Measurements from ENCODE around the gene CCDC152. TPM values are rescaled to one million over a fixed set of nuclear protein-coding genes. Genes with fewer than 3 reads are reported as not detected.

The CCDC152 gene
- total and polyA plus RNA-seq, 2 of the 13 experiments (the other 11 are each of a cell fraction or from before 2014, with no cell fraction given): 0.20 to 0.36 TPM

DNA sequence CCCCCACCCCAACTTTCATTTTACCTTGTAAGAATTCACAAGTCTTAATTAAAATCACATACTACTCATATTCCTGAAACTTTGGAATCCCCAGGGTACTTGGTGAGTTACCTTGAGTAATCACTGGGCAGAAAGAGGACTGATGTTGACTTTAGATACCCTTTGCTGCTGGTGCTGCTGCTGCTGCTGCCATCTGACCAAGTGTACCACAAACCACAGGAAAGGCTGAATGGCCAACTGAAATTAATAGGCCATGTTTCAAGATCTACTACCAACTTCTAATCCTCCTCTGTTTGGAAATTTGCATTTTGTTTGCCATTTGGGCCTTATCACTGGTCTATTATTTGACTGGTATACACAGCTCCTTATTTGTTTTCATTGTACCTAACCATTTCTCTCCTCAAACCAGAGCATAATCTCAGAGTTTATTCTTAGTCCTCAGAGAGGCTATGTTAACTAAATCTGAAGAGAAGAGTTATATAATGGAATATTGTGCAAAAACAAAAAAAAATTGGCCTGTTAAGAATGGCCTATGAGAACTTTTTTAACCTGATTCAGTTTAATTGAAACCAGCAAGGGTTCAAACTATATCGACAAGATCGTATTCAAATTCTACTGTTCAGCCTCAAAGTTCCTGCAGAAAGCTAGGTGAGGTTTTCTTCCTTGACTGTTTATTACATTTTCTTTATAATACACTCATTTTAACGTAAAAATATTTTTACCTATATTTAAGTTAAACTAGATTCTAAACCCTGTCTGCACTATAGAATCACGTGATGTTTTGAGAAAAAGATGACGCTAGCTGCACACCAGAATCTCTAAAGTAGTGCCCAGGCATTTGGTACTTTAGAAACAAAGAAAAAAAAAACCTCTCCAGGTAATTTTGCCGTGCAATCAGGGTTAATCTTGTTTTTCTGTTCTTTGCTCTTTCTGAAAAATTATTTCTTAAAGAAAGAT, 41.9 kb downstream of the CCDC152 start (continued):
- TF ChIP-seq NR2F2 (IDR thresholded peaks at IDR 0.05; ENCODE audit: borderline replicate concordance, low read depth) (0 out of 2 replicates have a peak, but pooled peaks have one; percentile 10), PAF1 (CRISPR knock-in tag; IDR thresholded peaks at IDR 0.05) (peak; percentile 89; the same call in 1 of the 2 replicates), AKAP8 (CRISPR knock-in tag; IDR thresholded peaks at IDR 0.05) (no peak), MED1 (CRISPR knock-in tag; IDR thresholded peaks at IDR 0.05) (peak; percentile 4; the same call in 1 of the 2 replicates), AGO2 (optimal IDR thresholded peaks at IDR 0.05; ENCODE audit: low read depth, low read length) (peak; percentile 76), ZNF20 (CRISPR knock-in tag; IDR thresholded peaks at IDR 0.05) (0 out of 2 replicates have a peak, but pooled peaks have one; percentile 46), NKX3-1 (CRISPR knock-in tag; IDR thresholded peaks at IDR 0.05) (peak; percentile 40; the same call in 1 of the 2 replicates), NFIC (IDR thresholded peaks at IDR 0.05; ENCODE audit: low read length) (peak; percentile 61; the same call in 1 of the 2 replicates), POLR2G (IDR thresholded peaks at IDR 0.05; ENCODE audit: low read depth, low read length) (peak; percentile 78), TBL1XR1 (IDR thresholded peaks at IDR 0.05; ENCODE audit: borderline replicate concordance, low read length, partially characterized antibody) (peak; percentile 41), ZSCAN25 (CRISPR knock-in tag; IDR thresholded peaks at IDR 0.05) (no peak), FOXA1 (IDR thresholded peaks at IDR 0.05) (no peak), FOXA1 (CRISPR knock-in tag; IDR thresholded peaks at IDR 0.05) (peak; percentile 33; the same call in 1 of the 2 replicates), LCORL (IDR thresholded peaks at IDR 0.05) (no peak), LCORL (CRISPR knock-in tag; IDR thresholded peaks at IDR 0.05) (no peak), AGO1 (IDR thresholded peaks at IDR 0.05; ENCODE audit: low read depth, low read length, poor library complexity, severe bottlenecking) (peak; percentile 50), POLR2A (IDR thresholded peaks at IDR 0.05; ENCODE audit: insufficient read depth in 1 of 2, low read depth in 2 of 2, low read length in 2 of 2) (peak; percentile 31 to 44; a peak in 2 of 4 replicates), CREB1 (IDR thresholded peaks at IDR 0.05) (no peak), CREB1 (CRISPR knock-in tag; IDR thresholded peaks at IDR 0.05) (peak; percentile 16), KLF11 (CRISPR knock-in tag; IDR thresholded peaks at IDR 0.05) (0 out of 2 replicates have a peak, but pooled peaks have one; percentile 31), MZF1 (CRISPR knock-in tag; IDR thresholded peaks at IDR 0.05; ENCODE audit: borderline replicate concordance) (no peak), POLR2AphosphoS2 (IDR thresholded peaks at IDR 0.05; ENCODE audit: low read depth, low read length) (peak; percentile 19; the same call in 1 of the 2 replicates)
- TF ChIP-seq, protein P1, sequence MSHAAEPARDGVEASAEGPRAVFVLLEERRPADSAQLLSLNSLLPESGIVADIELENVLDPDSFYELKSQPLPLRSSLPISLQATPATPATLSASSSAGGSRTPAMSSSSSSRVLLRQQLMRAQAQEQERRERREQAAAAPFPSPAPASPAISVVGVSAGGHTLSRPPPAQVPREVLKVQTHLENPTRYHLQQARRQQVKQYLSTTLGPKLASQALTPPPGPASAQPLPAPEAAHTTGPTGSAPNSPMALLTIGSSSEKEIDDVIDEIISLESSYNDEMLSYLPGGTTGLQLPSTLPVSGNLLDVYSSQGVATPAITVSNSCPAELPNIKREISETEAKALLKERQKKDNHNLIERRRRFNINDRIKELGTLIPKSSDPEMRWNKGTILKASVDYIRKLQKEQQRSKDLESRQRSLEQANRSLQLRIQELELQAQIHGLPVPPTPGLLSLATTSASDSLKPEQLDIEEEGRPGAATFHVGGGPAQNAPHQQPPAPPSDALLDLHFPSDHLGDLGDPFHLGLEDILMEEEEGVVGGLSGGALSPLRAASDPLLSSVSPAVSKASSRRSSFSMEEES (CRISPR knock-in tag; IDR thresholded peaks at IDR 0.05): 0 out of 2 replicates have a peak, but pooled peaks have one; percentile 3
- TF ChIP-seq, protein P2, sequence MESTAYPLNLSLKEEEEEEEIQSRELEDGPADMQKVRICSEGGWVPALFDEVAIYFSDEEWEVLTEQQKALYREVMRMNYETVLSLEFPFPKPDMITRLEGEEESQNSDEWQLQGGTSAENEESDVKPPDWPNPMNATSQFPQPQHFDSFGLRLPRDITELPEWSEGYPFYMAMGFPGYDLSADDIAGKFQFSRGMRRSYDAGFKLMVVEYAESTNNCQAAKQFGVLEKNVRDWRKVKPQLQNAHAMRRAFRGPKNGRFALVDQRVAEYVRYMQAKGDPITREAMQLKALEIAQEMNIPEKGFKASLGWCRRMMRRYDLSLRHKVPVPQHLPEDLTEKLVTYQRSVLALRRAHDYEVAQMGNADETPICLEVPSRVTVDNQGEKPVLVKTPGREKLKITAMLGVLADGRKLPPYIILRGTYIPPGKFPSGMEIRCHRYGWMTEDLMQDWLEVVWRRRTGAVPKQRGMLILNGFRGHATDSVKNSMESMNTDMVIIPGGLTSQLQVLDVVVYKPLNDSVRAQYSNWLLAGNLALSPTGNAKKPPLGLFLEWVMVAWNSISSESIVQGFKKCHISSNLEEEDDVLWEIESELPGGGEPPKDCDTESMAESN (CRISPR knock-in tag; conservative IDR thresholded peaks at IDR 0.05): 0 out of 2 replicates have a peak, but pooled peaks have one; percentile 29
- TF ChIP-seq, protein P3, sequence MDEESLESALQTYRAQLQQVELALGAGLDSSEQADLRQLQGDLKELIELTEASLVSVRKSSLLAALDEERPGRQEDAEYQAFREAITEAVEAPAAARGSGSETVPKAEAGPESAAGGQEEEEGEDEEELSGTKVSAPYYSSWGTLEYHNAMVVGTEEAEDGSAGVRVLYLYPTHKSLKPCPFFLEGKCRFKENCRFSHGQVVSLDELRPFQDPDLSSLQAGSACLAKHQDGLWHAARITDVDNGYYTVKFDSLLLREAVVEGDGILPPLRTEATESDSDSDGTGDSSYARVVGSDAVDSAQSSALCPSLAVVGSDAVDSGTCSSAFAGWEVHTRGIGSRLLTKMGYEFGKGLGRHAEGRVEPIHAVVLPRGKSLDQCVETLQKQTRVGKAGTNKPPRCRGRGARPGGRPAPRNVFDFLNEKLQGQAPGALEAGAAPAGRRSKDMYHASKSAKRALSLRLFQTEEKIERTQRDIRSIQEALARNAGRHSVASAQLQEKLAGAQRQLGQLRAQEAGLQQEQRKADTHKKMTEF (CRISPR knock-in tag; IDR thresholded peaks at IDR 0.05): peak; percentile 27; the same call in 1 of the 2 replicates

All from HepG2 (cell line).